CD4-positive, alpha-beta T cell treated with Interleukin-21 for 1 hour (primary cell): Measurements from ENCODE around the gene DDX27.

Experiments
- DNase-seq: peaks from one replicate; pipeline ENCODE4 v3.0.0-alpha.2; 2020

The DDX27 gene

GRCh38 chr20:49279677-49280462 lies 60.7 kb downstream of the DDX27 start:
- no peak for DNase-seq

- no peak for DNase-seq
Measured at GRCh38 chr20:49280463-49281058, 61.3 kb downstream of the DDX27 start.

GRCh38 chr20:49281059-49281912 lies 62.1 kb downstream of the DDX27 start:
- DNase-seq, result peak; percentile 33

GRCh38 chr20:49281913-49282467 lies 62.8 kb downstream of the DDX27 start:
- no peak for DNase-seq

- no peak for DNase-seq
Measured at GRCh38 chr20:49282584-49283171, 63.5 kb downstream of the DDX27 start.

- DNase-seq, result peak; percentile 43
Measured at GRCh38 chr20:49283176-49283702, 64.0 kb downstream of the DDX27 start.

GRCh38 chr20:49283703-49284625 lies 64.7 kb downstream of the DDX27 start:
- no peak for DNase-seq

GRCh38 chr20:49284818-49285217 lies 65.6 kb downstream of the DDX27 start:
- DNase-seq, result no peak

GRCh38 chr20:49285233-49285668 lies 66.0 kb downstream of the DDX27 start:
- no peak for DNase-seq

- DNase-seq, result no peak
Measured at GRCh38 chr20:49285813-49286494, 66.7 kb downstream of the DDX27 start.

GRCh38 chr20:49286689-49287551 lies 67.7 kb downstream of the DDX27 start:
- no peak for DNase-seq

GRCh38 chr20:49287555-49288249 lies 68.5 kb downstream of the DDX27 start:
- no peak for DNase-seq

GRCh38 chr20:49288250-49288751 lies 69.1 kb downstream of the DDX27 start:
- DNase-seq, result no peak

GRCh38 chr20:49288784-49289696 lies 69.8 kb downstream of the DDX27 start:
- DNase-seq, result no peak

GRCh38 chr20:49290608-49291191 lies 71.5 kb downstream of the DDX27 start:
- no peak for DNase-seq

- DNase-seq, result no peak
Measured at GRCh38 chr20:49291200-49291599, 72.0 kb downstream of the DDX27 start.

- no peak for DNase-seq
Measured at GRCh38 chr20:49292010-49292409, 72.8 kb downstream of the DDX27 start.
